SJSA1 (cell line): ENCODE data around the gene S100A10. TPM values are rescaled to one million over a fixed set of nuclear protein-coding genes. Genes with fewer than 3 reads are reported as not detected.

Source experiments
- DNase-seq, 2 experiments: peaks; one replicate each; pipeline ENCODE4 v3.0.0-alpha.2; 2015 to 2020; ENCODE audit warnings: low spot score in 2 of 2, low read depth in 1 of 2
- H3K27ac ChIP-seq: fragments of 250-450 bp; sonication (Bioruptor Pico); 2 replicates; pipeline ENCODE4 v1.5.1; 2020; ENCODE audit warnings: mild to moderate bottlenecking, moderate library complexity
- H3K27me3 ChIP-seq: fragments of 250-450 bp; sonication (Bioruptor Pico); replicated peaks from 2 replicates; pipeline ENCODE4 v1.5.1; 2020; ENCODE audit warnings: mild to moderate bottlenecking, moderate library complexity
- H3K36me3 ChIP-seq: fragments of 250-450 bp; sonication (Bioruptor Pico); 2 replicates; pipeline ENCODE4 v1.5.1; 2020; ENCODE audit warnings: mild to moderate bottlenecking
- H3K4me1 ChIP-seq: fragments of 250-450 bp; sonication (Bioruptor Pico); replicated peaks from 2 replicates; pipeline ENCODE4 v1.6.1; 2021; ENCODE audit warnings: mild to moderate bottlenecking
- H3K4me3 ChIP-seq: fragments of 250-450 bp; sonication (Bioruptor Pico); 2 replicates; pipeline ENCODE4 v1.5.1; 2020; ENCODE audit warnings: mild to moderate bottlenecking
- H3K9me3 ChIP-seq: fragments of 250-450 bp; sonication (Bioruptor Pico); replicated peaks from 2 replicates; pipeline ENCODE4 v1.5.1; 2020; ENCODE audit warnings: mild to moderate bottlenecking
- total RNA-seq: library from RNA; depleted of rRNA; stranded (reverse); fragments of >200 nt; shearing (Covaris generic); gene quantifications from 2 replicates; pipeline ENCODE4 v1.2.3, GENCODE V29; 2014

The S100A10 gene
- total RNA-seq, 1 experiment from 2014 or later: 151 TPM

DNA sequence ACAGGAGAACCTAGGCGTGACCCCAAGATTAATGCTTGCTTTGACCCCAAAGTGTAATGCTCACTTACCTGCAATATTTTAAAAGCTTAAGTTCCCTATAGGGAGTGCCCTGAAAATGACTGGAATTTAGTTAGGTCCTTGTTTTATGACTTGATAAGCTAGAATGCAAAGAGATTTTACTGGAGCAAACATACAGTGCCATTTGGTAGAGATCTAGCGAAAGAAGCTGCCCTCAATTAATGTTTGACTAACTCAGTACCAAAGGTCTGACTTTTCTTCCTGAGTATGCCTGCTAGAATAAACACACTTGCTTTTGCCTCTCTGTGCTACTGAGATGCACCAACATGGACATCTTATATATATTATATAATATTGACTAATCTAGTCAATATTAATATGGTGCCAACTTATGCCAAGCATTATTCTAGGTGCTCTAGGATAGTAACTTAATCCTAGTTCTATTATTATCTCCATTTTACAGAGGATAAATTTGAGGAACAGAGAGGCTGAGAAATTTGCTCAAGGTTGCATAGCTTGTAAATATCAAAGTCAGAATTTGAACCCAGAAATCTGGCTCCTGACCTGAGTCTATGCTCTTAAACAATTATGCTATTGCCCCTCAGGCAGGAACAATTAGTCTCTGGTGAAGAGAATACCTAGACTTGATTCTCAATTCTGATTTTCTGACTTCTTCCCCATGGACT lies 18.2 kb downstream of the S100A10 start:
- no peak overlapping the region for H3K27ac ChIP-seq
- H3K9me3 ChIP-seq: no peaks in the 10 kb centered on the region
- H3K4me1 ChIP-seq: peaks cover 16% of the 10 kb centered on the region
- H3K36me3 ChIP-seq: peaks cover 11% of the 10 kb centered on the region
- DNase-seq: no peak
- H3K4me3 ChIP-seq: no peak overlapping the region
- no peaks in the 10 kb centered on the region for H3K27me3 ChIP-seq

DNA sequence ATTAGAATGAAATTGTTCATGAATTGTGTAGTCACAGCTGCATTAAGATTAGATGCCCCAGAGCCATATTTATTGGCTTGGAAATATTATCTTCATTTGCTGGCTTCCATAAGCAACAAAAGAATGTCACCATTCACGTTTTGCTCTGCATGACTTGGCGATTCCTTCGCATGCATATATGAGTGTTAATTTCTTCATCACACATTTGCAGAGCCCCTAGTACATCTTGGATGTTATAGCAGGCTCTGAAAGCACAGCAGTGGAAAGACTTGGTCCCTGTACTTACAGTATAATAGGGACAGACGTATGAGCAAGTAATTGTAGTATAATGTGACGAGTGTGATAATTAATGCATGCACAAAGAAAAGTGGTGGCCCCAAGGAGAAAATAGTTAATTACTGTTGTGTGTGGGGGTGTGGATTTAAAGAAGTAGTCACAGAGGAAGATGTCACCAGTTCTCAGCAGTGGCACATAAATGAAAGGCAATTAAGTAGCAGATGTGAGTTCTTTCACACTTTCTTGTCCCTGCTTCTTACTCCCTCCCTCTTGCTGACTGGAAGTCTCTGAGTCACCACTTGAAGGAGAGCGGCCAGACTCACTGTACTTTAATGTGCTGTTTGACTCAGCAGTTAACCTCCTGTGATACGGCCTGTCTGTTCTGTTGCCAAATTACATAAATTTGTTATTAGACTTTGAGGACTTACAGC lies 21.0 kb downstream of the S100A10 start:
- no peak overlapping the region for H3K4me3 ChIP-seq
- H3K27ac ChIP-seq: peak overlapping the region; percentile 36
- H3K27me3 ChIP-seq: no peaks in the 10 kb centered on the region
- DNase-seq: peak; percentile 63 to 67
- H3K9me3 ChIP-seq: no peaks in the 10 kb centered on the region
- no peaks in the 10 kb centered on the region; the same call in 1 of the 2 replicates for H3K36me3 ChIP-seq
- peaks cover 14% of the 10 kb centered on the region for H3K4me1 ChIP-seq

DNA sequence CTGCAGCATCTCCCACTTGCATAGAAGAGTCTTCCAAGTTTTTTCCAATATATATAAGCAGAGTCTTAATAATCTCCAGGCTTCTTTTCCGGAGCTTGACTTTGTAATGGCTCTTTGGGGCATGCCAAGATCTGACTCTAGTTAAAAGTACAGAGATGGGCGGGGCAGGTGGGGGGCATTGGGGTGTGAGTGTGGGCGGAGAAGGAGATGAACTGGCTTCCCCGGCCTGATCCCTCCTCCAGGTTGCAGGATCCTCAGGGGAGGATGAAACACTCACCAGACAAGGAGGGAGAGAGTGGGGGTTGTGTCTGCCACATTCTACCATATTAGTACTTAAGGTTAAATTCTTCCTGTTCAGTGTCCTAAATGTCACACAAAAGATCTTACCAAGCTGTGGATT lies 23.0 kb downstream of the S100A10 start:
- Histone ChIP-seq H3K27me3 (no peaks in the 10 kb centered on the region), H3K4me1 (peaks cover 14% of the 10 kb centered on the region), H3K9me3 (no peaks in the 10 kb centered on the region), H3K27ac (no peak overlapping the region), H3K4me3 (no peak overlapping the region), H3K36me3 (no peaks in the 10 kb centered on the region)
- no peak for DNase-seq

DNA sequence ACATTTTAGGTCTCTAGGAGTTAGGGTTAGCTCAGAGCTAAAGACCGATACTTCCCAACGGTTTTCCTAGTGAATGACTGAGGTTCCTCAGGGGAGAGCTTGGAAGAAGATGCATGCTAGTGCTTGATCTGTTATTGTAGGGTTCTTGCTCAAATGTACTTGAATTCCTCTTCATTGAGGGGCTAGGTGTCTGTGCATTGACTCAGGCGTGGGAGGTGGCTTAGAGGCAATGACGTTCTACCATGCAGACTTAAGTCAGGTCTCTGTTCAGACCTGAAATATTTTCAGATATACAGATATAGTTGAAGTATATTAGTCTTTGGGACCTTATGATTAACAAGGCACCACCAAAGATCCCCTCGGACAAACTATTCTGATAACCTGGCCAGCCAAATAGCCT lies 23.5 kb downstream of the S100A10 start:
- Histone ChIP-seq H3K4me1 (peaks cover 14% of the 10 kb centered on the region), H3K9me3 (no peaks in the 10 kb centered on the region), H3K27me3 (no peaks in the 10 kb centered on the region), H3K27ac (no peak overlapping the region), H3K4me3 (no peak overlapping the region), H3K36me3 (no peaks in the 10 kb centered on the region)
- DNase-seq: no peak

DNA sequence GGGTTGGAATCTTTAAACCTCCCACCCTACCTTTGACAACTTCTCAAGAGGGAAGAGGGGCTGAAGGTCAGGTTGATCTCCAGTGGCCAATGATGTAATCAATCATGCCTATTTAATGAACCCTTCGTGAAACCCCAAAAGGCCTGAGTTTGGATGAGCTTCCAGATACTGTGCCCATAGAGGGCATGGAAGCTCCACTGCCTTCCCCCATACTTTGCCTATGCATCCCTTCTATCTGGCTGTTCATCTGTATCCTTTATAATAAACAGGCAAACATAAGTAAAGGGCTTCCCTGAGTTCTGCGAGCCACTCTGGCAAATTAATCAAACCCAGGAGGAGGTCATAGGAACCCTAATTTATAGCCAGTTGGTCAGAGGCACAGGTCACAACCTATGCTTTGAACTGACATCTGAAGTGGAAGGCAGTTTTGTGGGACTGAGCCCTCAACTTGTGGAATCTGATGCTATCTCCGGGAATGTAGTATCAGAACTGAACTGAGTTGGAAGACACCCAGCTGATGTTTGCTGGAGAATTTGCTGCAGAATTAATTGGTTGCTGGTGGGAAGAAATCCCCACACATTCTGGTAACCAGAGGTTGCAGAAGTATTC lies 24.8 kb downstream of the S100A10 start:
- H3K4me1 ChIP-seq: peaks cover 14% of the 10 kb centered on the region
- no peak for DNase-seq
- H3K9me3 ChIP-seq: no peaks in the 10 kb centered on the region
- H3K36me3 ChIP-seq: no peaks in the 10 kb centered on the region
- no peak overlapping the region for H3K27ac ChIP-seq
- no peak overlapping the region for H3K4me3 ChIP-seq
- H3K27me3 ChIP-seq: no peaks in the 10 kb centered on the region

DNA sequence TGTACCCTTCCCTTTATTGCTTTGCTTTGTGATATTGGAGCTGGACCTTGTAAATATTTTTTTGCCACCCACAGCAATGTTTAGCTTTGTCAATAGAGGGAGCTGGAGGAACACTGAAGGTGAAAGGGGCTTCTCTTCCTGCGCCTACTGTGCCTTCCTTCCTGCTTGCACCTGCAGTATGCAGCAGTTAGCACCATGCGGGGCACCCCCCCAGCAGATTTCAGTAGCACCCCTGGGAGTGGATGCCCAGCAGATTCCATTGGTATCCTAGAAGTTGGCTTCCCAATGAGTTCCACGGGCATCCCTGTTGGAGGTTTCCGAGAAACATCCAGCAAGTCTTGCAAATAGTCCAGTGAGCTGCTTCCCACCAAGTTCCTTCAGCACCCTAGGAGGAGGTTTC lies 25.6 kb downstream of the S100A10 start:
- H3K27me3 ChIP-seq: no peaks in the 10 kb centered on the region
- peak; percentile 51 to 63 for DNase-seq
- H3K9me3 ChIP-seq: no peaks in the 10 kb centered on the region
- no peak overlapping the region for H3K4me3 ChIP-seq
- H3K36me3 ChIP-seq: no peaks in the 10 kb centered on the region
- H3K27ac ChIP-seq: no peak overlapping the region
- peaks cover 10% of the 10 kb centered on the region for H3K4me1 ChIP-seq

DNA sequence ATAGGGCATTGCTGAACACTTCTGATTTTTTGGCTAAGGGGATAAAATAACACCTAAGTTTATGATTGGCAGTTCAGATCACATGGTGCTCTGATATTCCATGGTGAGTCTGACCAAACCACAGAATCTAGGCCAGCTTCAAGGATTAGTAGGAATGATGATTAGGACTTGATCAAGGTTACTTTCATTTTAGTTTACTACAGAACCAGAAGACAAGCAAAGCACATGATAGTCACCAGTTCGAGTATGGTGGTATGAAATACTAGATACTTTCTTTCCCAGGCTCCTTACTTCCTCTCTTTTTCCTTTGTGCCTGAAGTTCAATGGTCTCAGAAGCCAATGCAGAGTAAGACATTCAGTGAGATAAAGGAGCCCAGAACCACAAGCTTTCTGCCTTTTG lies 26.6 kb downstream of the S100A10 start:
- Histone ChIP-seq H3K27ac (no peak overlapping the region), H3K9me3 (no peaks in the 10 kb centered on the region), H3K36me3 (no peaks in the 10 kb centered on the region), H3K4me3 (no peak overlapping the region), H3K4me1 (peaks cover under 1% of the 10 kb centered on the region; the same call in 1 of the 2 replicates), H3K27me3 (no peaks in the 10 kb centered on the region)
- DNase-seq: no peak

DNA sequence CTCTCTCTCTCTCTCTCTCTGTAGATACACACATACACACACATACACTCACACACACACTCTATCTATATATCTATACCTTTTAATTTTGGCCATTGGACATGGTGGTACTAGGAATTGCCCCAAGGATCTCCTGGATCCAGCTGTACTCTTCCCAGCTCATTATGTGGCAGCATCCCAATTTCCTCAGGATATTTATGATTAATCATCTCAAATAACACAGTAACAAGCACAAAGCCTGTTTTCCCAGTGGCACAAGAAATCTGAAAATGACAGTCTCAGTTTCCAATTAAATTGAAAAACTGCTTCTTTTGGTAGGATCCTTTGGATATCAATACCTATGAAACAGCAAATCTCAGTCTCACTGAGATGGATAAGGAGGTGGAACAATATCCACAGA lies 27.6 kb downstream of the S100A10 start:
- Histone ChIP-seq H3K4me1 (no peaks in the 10 kb centered on the region), H3K36me3 (no peaks in the 10 kb centered on the region), H3K27me3 (no peaks in the 10 kb centered on the region; the same call in 1 of the 2 replicates), H3K4me3 (no peak overlapping the region), H3K9me3 (no peaks in the 10 kb centered on the region), H3K27ac (no peak overlapping the region)
- DNase-seq: no peak

DNA sequence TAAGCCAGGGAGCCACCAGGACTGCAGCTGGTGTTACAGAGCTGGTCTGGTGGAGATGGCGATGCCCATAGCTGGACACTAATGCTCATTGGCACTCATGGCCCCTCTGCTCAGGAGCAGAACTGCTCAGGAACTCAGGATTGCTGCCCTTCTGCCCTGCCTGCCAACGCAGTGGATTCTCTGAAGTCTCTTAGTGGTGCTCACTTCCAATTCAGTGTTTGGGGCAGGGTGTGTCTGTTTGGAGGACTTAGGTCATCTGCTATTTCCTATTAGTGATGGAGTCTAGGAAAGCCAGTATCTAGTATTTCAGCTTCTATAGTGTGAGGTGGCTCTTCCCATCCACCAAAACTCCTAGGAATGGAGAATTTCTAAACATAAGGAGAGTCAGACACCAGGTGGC lies 29.1 kb downstream of the S100A10 start:
- no peak for DNase-seq
- Histone ChIP-seq H3K27ac (no peak overlapping the region), H3K27me3 (no peaks in the 10 kb centered on the region; the same call in 1 of the 2 replicates), H3K4me3 (no peak overlapping the region), H3K4me1 (no peaks in the 10 kb centered on the region), H3K36me3 (no peaks in the 10 kb centered on the region), H3K9me3 (no peaks in the 10 kb centered on the region)

DNA sequence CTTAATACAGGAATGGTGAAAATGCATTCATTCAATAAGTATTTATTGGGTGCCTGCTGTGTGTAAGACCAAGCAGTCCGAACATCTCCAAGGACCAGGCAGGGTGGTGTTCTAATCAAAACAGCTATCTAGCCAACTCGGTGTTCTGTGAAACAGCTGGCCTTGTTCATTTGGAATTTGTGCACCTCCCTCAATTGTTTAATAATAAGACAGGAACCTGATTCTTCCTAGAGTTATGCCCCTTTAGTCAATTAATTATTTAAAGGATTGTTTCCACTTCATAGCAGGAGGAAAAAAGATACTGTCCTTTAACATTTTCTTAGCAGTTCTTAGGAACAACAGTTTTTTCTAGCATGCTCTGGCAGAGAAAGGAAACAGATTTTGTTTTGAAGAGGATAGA lies 30.4 kb downstream of the S100A10 start:
- H3K9me3 ChIP-seq: no peaks in the 10 kb centered on the region
- no peak overlapping the region for H3K4me3 ChIP-seq
- H3K27ac ChIP-seq: no peak overlapping the region
- H3K27me3 ChIP-seq: no peaks in the 10 kb centered on the region; the same call in 1 of the 2 replicates
- H3K4me1 ChIP-seq: no peaks in the 10 kb centered on the region
- DNase-seq: no peak
- no peaks in the 10 kb centered on the region for H3K36me3 ChIP-seq

DNA sequence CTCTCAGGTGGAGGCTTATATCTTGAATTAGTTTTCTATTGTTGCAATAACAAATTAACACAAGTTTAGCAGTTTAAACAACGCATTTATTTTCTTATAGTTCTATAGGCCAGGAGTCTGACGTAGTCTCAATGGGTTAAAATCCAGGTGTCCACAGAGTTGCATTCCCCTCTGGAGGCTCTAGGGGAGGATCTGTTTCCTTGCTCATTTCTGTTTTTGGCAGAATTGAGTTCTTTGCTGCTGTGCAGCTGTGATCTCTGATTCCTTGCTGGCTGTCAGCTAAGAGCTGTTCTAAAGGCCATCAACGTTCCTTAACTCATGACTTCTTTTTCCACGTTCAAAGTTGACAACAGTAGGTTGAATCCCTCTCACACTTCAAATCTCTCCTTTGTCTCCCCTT lies 31.8 kb downstream of the S100A10 start:
- Histone ChIP-seq H3K9me3 (no peaks in the 10 kb centered on the region), H3K4me1 (no peaks in the 10 kb centered on the region), H3K27ac (no peak overlapping the region), H3K4me3 (no peak overlapping the region), H3K27me3 (peaks cover 6% of the 10 kb centered on the region; the same call in 1 of the 2 replicates), H3K36me3 (no peaks in the 10 kb centered on the region)
- no peak for DNase-seq

DNA sequence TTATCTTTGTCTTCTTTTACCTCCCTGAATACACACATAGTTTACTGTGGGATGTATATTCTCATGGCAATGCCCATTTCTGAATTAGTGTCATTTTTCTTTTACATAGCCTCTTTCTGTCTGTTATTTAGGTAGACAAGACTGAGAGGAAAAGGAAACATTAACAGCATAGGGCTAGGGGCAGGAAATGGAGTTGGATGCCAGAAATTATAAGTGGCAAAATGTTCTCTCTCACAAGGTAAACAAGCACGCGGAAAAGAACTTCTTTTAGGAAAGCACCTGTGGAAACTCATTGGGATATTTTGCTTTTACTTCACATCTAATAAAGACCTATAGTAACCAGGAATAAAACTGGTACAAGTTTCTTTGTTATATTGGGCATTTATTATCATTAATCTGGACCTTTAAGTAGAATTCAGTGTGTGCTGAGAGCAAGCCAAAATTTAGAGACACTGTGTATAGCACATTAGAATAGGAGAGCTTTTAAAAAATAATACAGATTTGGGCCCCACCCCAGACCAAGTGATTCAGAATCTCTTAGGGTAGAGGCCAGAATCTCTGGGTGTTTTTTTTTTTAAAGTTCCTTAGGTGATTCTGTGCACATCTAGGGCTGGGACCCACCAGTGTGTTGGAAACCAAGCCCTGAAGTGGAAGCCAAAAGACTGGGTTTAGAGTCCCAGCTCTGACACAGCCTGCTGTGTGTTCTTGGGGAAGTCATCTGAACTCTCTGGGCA lies 32.7 kb downstream of the S100A10 start:
- no peak overlapping the region for H3K4me3 ChIP-seq
- DNase-seq: no peak
- no peaks in the 10 kb centered on the region for H3K36me3 ChIP-seq
- H3K27me3 ChIP-seq: peaks cover 6% of the 10 kb centered on the region; the same call in 1 of the 2 replicates
- H3K9me3 ChIP-seq: no peaks in the 10 kb centered on the region
- H3K4me1 ChIP-seq: no peaks in the 10 kb centered on the region
- H3K27ac ChIP-seq: no peak overlapping the region

DNA sequence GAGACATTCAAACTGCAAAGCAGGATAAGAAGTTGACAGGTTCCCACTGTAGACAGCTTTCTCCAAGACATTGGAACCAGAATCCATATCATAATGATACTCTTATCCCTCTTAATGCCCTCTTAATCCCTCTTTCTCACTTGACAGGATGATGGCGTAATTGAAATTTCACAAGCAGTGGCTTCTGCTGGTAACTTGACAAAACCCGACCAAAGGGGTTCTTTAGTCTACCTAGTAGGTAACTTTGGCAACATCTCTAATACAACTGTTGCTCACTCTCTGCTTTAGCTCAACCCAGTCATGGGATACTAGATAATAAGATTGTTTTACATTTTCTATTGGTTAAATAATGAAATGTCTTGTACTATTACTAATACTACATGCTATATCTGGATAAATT lies 34.7 kb downstream of the S100A10 start:
- no peak for DNase-seq
- H3K36me3 ChIP-seq: no peaks in the 10 kb centered on the region
- no peaks in the 10 kb centered on the region for H3K9me3 ChIP-seq
- H3K4me1 ChIP-seq: no peaks in the 10 kb centered on the region
- H3K27ac ChIP-seq: no peak overlapping the region
- H3K4me3 ChIP-seq: no peak overlapping the region
- peaks cover 6% of the 10 kb centered on the region; the same call in 1 of the 2 replicates for H3K27me3 ChIP-seq
